Fibroblast of gingiva (primary cell): ENCODE data around the gene BCL2L12.

Experiments
- DNase-seq: peaks from one replicate; pipeline ENCODE4 v3.0.0-alpha.2; 2011; ENCODE audit warnings: low read depth

Gene BCL2L12

GRCh38 chr19:49685845-49686332, 20.2 kb downstream of the BCL2L12 start:
- no peak for DNase-seq

GRCh38 chr19:49686503-49687088, 20.9 kb downstream of the BCL2L12 start:
- no peak for DNase-seq

DNA sequence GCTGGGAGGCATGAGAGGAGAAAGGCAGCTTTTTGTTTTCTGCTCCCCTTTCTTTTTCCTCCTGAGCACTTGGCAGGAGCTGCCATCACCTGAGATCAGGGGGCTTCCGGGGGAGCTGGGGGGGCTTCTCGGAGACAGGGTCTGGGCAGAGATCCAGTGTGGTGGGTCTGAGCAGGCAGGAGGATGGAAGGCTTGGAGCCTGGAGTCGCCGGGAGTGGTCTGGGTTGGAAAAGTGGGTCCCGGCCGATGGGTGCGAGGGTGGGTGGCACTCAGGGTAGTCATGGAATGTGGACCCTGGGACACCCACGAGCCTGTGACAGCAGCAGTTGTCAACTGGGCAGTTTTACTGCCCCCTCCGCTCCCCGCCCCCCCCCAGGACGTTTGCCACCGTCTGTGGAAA, 21.4 kb downstream of the BCL2L12 start:
- no peak for DNase-seq

GRCh38 chr19:49687566-49688316, 22.0 kb downstream of the BCL2L12 start:
- no peak for DNase-seq

DNA sequence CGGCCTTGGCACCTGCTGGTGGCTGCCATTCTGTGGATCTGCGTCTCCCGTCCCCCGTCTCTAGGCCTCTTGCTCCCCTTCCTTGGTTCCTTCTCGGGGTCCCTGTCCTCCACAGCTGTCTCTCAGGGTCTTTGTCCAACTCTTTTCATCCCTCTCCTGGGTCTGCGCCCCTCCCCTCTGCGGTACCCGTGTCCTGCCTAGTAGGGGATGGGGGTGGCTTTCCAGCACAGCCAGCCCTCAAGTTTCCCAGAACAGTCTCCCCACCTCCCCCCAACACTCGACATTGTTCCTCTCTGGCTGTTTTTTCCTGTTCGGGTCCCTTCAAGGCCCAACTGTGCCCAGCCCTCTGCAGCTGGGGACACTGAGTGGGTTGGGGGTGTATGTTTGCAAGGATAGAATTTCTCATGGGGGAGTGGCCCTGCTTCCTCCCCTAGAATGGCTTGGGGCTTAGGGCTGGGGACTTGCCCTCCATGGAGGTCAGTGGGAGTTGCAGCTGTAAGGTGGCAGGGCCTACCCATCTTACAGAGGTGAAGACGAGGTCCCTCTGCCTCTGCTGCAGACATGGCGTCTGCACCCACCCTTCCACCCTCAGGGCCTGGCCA, 22.9 kb downstream of the BCL2L12 start:
- DNase-seq: no peak

GRCh38 chr19:49689133-49690078, 23.7 kb downstream of the BCL2L12 start, which contains the start of gene ADM5:
TSS of gene ADM5 (plus strand) at chr19:49689594. CDS start at chr19:49689838, 244 bp downstream.
- no peak for DNase-seq

- DNase-seq: no peak
Measured at GRCh38 chr19:49690079-49690655, 24.4 kb downstream of the BCL2L12 start.

- DNase-seq: peak; percentile 63
Measured at GRCh38 chr19:49690656-49691242, 25.0 kb downstream of the BCL2L12 start, which contains the start of gene CPT1C. TSS of gene CPT1C (plus strand) at chr19:49691116. CDS start at chr19:49692253, 1,137 bp downstream.

DNA sequence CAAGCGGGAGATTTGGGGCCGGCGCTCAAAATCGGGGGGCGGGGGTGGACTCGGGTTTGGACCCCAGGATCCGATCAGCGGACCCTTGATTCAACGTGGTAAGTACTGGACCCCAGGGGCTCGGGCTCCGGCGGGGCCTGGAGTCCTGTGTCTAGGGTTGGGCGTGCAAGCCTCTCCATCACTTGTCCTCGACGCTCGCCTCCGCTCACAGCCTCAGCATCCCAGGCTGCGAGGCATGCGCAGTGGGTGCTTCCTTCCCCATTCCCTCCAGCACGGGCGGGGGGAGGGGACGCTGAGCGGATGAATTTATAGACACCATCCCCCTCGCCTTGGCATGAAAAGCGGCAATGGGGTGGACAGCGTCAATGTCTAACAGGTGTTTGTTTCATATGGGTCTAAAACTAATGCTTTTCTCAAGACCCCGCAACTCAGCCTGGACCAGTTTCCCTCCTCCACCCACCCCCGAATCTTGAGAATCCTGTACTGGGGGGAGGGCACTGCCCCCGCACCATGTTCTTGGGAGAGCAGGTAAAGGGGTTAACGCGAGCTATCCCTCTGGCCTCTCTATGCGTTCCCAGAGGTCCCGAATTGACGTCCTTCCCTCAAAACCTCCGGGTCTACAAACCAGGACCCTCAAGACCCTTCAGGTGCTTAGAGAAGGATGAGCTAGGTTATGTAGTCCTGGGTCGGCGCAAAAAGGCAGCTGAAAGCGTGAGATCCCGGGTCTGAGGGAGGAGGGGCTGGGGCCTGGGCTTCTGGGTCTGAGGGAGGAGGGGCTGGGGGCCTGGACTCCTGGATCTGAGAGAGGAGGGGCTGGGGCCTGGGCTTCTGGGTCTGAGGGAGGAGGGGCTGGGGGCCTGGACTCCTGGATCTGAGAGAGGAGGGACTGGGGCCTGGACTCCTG, 25.8 kb downstream of the BCL2L12 start:
- peak; percentile 48 for DNase-seq

- no peak for DNase-seq
Measured at GRCh38 chr19:49692147-49692506, 26.4 kb downstream of the BCL2L12 start.

DNA sequence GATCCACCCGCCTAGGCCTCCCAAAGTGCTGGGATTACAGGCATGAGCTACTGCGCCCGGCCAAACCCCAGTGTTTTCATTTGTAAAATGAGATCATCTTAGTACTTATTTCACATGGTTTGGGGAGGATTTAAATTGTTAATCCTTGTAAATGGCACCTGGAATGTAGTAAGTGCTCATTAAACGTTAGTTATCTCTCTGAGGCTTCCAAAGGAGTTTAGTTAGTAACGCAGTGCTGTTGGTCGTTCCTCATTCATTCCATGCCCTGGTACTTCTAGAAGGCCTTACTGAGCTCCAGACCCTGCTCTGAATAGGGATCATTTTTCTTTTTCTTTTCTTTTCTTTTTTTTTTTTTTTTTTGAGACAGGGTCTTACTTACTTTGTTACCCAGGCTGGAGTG, 30.4 kb downstream of the BCL2L12 start:
- DNase-seq: no peak

DNA sequence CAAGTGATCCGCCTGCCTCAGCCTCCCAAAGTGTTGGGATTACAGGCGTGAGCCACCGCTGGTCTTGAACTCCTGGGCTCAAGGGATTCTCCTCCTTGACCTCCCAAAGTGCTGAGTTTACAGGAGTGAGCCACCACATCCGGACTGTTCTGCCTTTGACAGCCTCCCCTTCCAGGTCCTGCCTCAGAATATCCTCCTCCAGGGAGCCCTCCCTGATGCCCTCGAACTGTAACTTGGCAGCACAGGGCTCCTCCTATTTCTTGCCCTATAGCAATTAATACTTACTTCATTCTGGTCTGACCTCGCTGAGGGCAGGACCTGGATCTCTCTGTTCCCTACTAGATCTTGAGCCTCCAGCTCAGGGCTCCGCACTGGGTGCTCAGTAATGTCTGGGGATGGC, 31.1 kb downstream of the BCL2L12 start:
- no peak for DNase-seq

DNA sequence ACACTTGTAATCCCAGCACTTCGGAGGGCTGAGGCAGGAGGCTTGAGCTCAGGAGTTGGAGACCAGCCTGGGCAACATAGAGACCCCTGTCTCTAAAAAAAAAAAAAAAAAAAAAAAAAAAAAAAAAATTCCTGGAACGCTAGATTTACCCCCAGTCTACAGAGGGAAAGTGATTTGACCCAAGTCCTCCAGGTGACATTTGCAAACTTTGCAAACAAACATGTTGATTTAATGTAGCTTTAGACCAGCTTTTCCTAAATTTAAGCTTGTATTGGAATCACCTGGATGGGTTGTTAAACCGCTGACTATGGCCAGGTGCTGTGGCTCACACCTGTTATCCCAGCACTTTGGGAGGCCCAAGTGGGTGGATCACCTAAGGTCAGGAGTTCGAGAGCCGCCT, 33.6 kb downstream of the BCL2L12 start:
- no peak for DNase-seq

GRCh38 chr19:49700563-49700962, 34.8 kb downstream of the BCL2L12 start:
- no peak for DNase-seq

- DNase-seq: no peak
Measured at GRCh38 chr19:49701271-49701786, 35.6 kb downstream of the BCL2L12 start.

- no peak for DNase-seq
Measured at GRCh38 chr19:49704888-49705642, 39.3 kb downstream of the BCL2L12 start.

DNA sequence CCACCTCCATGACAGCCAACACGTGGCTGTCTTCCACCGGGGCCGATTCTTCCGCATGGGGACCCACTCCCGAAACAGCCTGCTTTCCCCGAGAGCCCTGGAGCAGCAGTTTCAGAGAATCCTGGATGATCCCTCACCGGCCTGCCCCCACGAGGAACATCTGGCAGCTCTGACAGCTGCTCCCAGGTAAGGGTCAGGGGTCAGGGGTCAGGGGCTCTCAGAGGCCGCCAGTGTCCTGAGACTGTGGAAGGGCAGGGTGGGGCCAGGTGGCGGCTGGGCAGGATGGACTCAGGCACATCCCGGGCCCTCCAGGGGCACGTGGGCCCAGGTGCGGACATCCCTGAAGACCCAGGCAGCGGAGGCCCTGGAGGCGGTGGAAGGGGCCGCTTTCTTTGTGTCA, 40.2 kb downstream of the BCL2L12 start:
- DNase-seq: no peak

DNA sequence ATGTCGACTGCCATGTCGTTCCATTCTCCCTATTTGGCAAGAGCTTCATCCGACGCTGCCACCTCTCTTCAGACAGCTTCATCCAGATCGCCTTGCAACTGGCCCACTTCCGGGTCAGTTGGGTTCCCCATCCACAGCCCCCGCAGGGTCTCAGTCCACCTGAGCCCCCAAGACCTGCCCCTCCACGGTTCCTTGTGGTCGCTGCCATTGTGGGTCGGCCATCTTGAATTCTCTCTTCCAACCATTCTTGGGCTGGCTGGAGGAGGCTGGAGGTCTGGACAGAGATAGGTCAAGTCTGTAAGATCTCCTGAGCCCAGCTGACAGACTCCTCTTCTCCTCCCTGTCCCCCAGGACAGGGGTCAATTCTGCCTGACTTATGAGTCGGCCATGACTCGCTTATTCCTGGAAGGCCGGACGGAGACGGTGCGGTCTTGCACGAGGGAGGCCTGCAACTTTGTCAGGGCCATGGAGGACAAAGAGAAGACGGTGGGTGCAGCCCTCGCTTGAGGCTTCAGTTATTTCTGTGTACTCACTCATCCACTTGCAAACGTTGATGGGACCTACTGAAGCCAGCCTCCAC, 44.7 kb downstream of the BCL2L12 start:
- DNase-seq: peak; percentile 44

GRCh38 chr19:49712397-49712859, 46.7 kb downstream of the BCL2L12 start:
- peak; percentile 84 for DNase-seq
